HG03571 (cell line): ENCODE measurements around the gene CACNA2D3.

Experiments
- ATAC-seq: cut with Tn5 transposase; IDR thresholded peaks from one replicate; pipeline ENCODE4 v1.9.1; 2021; ENCODE audit not compliant: unreplicated experiment

Gene CACNA2D3

GRCh38 chr3:54777141-54777540 lies 654.8 kb downstream of the CACNA2D3 start:
- no peak for ATAC-seq

GRCh38 chr3:54780336-54780735 lies 658.0 kb downstream of the CACNA2D3 start:
- no peak for ATAC-seq

- ATAC-seq = no peak
Observed at GRCh38 chr3:54781728-54782127, 659.4 kb downstream of the CACNA2D3 start.

GRCh38 chr3:54783611-54784010 lies 661.3 kb downstream of the CACNA2D3 start:
- ATAC-seq = no peak

GRCh38 chr3:54784021-54784420 lies 661.7 kb downstream of the CACNA2D3 start:
- ATAC-seq = no peak

- no peak for ATAC-seq
Observed at GRCh38 chr3:54785976-54786375, 663.6 kb downstream of the CACNA2D3 start.

- ATAC-seq = no peak
Observed at GRCh38 chr3:54790051-54790450, 667.7 kb downstream of the CACNA2D3 start.

GRCh38 chr3:54791501-54792156 lies 669.3 kb downstream of the CACNA2D3 start:
- ATAC-seq = no peak

- ATAC-seq = no peak
Observed at GRCh38 chr3:54792584-54792983, 670.2 kb downstream of the CACNA2D3 start.

GRCh38 chr3:54793171-54793570 lies 670.8 kb downstream of the CACNA2D3 start:
- no peak for ATAC-seq

- ATAC-seq = no peak
Observed at GRCh38 chr3:54797111-54797510, 674.8 kb downstream of the CACNA2D3 start.

- no peak for ATAC-seq
Observed at GRCh38 chr3:54800478-54800877, 678.1 kb downstream of the CACNA2D3 start.

GRCh38 chr3:54801977-54802376 lies 679.6 kb downstream of the CACNA2D3 start:
- no peak for ATAC-seq

- no peak for ATAC-seq
Observed at GRCh38 chr3:54810401-54810800, 688.0 kb downstream of the CACNA2D3 start.

GRCh38 chr3:54814224-54814623 lies 691.9 kb downstream of the CACNA2D3 start:
- no peak for ATAC-seq

GRCh38 chr3:54817628-54818027 lies 695.3 kb downstream of the CACNA2D3 start:
- no peak for ATAC-seq

- no peak for ATAC-seq
Observed at GRCh38 chr3:54818486-54818885, 696.1 kb downstream of the CACNA2D3 start.

GRCh38 chr3:54818942-54819341 lies 696.6 kb downstream of the CACNA2D3 start:
- no peak for ATAC-seq

- ATAC-seq = no peak
Observed at GRCh38 chr3:54819946-54820345, 697.6 kb downstream of the CACNA2D3 start.

- no peak for ATAC-seq
Observed at GRCh38 chr3:54822206-54822605, 699.9 kb downstream of the CACNA2D3 start.

- ATAC-seq = no peak
Observed at GRCh38 chr3:54826251-54826691, 703.9 kb downstream of the CACNA2D3 start.

GRCh38 chr3:54827056-54827687 lies 704.8 kb downstream of the CACNA2D3 start:
- ATAC-seq = no peak

GRCh38 chr3:54827776-54828175 lies 705.4 kb downstream of the CACNA2D3 start:
- no peak for ATAC-seq
